NOMO-1 treated with dmso at 0.1 percent for 144 hours (cell line): ENCODE data around the gene MORN4.

Experiments used
- DNase-seq: peaks from one replicate; lab custom pipeline; 2025; ENCODE audit not compliant: unreplicated experiment; lab: John Stamatoyannopoulos, UW

The MORN4 gene

DNA sequence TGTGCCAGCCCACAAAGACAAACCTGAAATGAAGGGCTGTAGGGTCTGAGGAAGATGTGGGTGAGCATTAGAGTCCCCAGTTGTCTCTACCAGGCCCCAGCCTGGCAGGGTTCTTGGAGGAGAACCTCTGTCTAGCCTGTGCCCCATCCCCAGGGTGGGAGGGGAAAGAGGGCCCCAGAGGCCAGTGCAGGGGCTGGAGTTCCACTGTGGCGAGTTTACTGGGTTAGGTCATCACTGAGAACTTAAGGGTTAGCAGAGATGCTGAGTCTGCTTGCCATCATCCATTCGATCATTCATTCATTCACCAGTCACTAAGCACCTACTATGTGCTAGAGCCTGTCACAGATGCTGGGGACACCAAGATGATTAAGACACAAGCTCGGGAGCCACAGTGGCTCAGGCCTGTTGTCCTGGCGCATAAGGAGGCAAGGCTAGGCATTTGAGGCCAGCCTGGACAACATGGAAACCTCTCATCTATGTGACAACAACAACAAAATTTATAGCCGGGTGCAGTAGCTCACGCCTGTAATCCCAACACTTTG lies 58.1 kb downstream of the MORN4 start:
- no peak for DNase-seq

DNA sequence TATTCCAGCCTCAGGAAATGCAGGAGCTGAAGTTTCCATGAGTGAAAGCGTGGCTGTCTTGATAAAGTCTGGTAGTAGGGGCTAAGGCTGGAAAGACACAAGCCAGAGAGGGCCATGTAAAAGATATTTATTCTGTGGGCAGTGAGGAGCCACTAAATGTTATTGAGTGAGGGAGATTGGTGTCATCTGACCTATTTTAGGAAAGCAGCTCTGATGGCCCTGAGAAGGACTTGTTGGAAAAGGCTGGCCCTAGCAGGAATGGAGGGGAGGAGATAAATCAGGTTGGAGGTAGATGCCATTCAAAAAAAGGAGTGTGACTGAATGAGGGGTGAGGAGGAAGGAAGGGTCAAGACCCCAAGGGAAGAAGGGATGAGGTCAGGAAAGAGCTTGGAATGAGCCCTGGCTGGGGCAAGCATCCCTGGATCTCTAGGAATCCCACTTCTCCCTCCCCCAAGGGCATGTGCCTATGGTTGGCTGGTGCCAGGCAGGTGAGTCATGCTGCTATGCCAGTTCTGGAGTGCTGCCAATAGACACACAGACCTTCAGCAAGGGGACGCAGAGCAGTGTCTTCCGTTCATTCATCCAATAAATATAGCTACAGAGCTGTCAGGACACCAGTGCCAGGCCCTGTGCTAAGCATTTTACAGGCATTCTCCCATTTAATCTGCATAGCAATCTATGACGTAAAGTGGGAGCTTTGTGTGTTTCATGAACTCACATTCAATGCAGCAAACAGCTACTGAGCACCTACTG lies 58.8 kb downstream of the MORN4 start:
- no peak for DNase-seq

DNA sequence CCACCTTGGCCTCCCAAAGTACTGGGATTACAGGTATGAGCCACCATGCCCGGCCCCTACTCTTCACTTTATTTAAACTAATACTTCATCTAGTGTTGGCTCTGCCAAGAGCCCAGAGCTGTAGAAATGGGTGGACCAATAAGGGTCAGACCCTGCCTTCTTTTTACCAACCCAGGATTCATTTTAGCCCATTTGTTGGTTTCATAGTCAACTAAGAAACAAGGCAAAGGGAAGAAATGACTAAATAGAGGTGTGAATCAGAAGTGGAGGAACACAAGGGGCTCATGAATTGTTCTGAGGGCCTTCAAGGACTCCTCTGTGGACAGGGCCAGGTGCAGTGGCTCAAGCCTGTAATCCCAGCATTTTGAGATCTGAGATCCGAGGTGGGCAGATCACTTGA lies 59.6 kb downstream of the MORN4 start:
- no peak for DNase-seq

DNA sequence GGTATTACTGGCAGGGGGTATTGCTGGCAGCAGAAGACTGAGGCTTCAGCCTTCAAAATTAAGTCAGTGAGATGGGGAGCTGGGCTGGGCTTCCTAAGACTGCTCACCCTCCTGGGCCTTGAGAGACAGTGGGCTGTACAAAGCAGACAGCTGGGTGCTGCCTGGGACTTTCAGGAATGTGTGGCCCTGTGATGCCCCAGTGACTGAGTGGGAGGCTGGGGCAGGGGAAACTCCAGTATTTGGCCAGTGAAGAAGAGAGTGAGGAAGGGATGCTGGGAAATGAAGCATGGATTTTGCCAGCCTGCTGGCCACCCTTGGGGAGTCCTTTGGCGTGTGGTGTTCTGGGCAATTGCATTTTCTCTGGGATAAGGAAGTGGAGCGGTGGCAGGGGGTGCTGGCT lies 60.3 kb downstream of the MORN4 start:
- no peak for DNase-seq

DNA sequence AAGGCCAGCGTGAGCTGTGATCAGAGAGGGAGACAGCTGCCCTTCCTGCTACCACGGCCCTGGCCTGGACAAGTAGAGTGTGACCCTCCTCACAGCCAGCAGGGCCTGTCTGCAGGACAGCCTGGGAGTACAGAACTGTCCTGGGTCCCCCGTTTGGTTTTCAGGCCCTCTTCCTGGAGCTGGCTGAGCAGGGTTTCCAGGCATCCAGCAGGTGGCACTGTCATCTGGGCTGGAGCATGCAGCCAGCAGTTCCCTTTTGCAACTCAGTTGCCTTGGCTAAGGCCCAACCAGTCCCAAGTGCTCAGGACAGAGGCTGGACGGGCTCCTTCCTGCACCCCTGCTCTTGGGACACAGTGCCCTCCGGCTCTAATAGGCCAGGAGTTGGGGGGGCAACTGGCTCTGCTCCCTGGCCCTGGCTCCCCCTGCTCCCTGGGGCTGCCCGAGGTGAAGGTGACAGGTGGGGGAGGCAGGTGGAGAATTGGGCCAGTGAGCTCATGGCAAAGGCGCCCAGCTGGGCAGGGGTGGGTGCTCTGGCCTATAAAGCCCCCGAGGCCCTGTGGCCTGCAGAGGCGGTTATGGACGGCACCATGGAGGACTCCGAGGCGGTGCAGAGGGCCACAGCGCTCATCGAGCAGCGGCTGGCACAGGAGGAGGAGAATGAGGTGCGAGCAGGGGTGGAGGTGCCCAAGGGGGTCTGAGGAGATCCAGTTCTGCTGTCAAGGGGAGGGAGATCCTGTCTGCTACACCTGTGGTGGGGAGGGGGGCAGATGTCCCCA lies 60.9 kb downstream of the MORN4 start, which contains the start of gene ANKRD2:
TSS of gene ANKRD2 (plus strand) at position 566 of the 776 bp plus-strand sequence. CDS start at position 576, 10 bp downstream.
- DNase-seq: peak; percentile 42

DNA sequence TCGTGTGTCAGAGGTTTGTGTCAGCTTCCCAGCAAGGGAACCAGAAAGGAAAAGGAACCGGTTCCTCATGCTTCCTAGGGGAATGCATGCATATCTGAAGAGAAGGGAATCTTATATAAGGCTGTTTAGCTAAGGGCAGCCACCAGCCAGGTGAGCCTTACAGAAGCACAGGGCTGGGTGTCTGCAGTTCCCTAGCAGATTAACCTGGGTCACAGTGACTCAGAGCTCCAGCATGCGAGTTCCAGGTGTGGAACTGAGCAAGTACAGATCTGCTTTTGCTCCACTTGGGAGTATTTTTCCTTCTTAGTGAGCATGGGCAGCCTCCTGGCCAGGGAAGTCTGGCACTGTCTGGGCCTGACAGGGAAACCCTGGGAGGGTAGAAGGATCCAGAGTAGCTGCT lies 61.7 kb downstream of the MORN4 start:
- no peak for DNase-seq

DNA sequence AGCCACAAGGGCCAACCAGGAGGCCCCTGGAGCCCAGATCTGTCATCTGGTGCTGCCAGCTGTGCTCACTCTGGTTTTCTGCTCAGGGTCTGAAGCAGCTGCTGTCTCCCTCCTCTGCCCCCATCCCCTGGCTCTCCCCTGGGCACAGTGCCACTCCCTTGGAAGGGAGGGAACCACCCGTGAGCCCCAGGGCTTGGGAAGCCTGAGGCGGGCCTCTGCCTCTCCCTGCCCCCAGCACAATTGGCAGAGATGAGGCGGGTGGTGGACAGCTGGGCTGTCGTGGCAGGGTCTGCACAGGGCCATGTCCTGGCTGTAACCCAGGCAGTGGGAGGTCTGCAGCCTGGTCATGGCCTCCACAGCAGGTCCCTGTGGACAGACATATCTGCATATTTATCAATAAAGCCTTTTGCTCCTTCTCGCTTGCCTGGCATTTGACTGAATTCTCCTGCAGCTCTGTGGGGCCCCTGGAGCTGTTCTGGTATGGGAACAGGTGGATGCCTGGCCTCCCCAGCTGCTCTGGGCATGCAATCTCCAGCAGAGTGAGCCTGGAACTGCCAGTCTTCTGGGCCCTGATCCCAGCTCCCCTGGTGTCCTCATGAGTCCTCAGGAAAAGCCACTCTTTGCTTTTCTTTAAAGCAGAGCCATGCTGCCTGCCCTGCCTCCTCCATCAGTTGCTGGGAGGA lies 62.4 kb downstream of the MORN4 start:
- no peak for DNase-seq

DNA sequence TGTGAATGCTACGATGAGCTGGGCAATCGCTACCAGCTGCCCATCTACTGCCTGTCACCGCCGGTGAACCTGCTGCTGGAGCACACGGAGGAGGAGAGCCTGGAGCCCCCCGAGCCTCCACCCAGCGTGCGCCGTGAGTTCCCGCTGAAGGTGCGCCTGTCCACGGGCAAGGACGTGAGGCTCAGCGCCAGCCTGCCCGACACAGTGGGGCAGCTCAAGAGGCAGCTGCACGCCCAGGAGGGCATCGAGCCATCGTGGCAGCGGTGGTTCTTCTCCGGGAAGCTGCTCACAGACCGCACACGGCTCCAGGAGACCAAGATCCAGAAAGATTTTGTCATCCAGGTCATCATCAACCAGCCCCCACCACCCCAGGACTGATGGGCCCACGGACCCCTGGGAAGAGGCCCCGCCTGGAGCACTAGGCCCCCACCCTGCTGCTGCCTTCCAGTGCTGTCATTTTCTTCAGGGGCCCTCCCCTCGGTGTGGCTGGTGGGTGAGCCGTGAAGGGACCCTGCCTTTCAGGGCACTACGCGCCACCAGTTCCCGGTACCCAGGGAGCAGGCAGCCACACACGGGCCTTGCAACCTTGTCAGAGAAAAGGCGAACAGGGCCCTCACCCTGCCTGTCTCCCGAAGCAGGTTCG lies 63.0 kb downstream of the MORN4 start:
- no peak for DNase-seq

DNA sequence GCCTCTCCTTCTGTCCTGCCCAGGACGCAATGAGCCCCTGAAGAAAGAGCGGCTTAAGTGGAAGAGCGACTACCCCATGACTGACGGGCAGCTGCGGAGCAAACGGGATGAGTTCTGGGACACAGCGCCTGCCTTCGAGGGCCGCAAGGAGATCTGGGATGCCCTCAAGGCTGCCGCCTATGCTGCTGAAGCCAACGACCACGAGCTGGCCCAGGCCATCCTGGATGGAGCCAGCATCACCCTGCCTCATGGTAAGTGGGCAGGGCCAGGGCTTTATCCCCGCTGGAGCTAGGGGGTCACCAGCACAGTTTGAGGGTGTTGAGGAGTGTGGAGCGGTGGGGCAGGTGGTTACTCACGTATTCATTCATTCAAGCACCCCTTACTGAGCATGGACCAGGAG lies 65.4 kb downstream of the MORN4 start:
- no peak for DNase-seq

DNA sequence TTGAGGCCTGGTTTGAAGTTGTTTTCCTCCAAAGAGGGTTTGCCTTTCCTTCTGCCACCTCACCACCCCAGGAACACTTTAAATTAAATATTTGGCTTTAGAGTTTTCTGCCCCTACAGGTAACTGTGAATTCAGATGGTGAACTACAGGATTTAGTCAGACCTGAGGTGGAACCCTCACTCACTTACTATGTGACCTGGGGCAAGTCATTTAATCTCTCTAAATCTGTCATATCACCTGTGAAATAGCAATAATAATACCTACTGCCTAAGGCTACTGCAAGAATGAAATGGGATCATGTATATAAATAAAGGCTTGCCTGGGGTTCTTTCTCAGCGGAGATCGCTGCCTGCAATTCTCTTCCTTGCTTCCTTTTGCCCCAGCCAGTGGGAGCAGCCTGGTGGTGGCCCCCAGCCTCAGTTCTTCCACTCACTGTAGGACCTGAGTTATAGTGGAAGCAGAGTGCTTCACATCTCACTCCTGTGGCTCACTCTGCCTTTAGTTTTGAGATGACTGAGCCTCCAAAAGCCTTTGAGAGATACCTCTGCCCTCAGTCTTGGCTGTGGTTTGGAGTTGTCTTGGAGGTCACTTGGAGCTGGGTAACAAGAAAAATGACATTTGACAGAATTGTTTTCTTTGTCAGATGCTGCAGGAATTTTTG lies 66.8 kb downstream of the MORN4 start:
- no peak for DNase-seq

DNA sequence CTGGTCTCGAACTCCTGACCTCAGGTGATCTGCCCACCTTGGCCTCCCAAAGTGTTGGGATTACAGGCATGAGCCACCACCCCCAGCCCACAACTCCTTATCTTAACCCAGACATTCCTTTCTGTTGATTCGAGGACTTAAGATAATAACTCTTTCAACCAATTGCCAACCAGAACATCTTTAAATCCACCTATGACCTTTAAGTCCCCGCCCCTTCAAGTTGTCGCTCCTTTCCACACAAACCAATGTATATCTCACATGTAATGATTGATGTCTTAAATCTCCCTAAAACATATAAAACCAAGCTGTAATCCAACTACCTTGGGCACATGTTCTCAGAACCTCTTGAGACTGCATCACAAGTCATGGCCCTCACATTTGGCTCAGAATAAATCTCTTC lies 68.5 kb downstream of the MORN4 start:
- no peak for DNase-seq
